Measurements from ENCODE around the gene DNAJC6. TPM values are rescaled to one million over a fixed set of nuclear protein-coding genes. Genes with fewer than 3 reads are reported as not detected.
A peak's percentile ranks its signal among the peaks of the same experiment; 100 is the strongest.

The DNAJC6 gene
- total and polyA plus RNA-seq, 2 donors from 2014 or later: 2.9 to 5.8 TPM

DNA sequence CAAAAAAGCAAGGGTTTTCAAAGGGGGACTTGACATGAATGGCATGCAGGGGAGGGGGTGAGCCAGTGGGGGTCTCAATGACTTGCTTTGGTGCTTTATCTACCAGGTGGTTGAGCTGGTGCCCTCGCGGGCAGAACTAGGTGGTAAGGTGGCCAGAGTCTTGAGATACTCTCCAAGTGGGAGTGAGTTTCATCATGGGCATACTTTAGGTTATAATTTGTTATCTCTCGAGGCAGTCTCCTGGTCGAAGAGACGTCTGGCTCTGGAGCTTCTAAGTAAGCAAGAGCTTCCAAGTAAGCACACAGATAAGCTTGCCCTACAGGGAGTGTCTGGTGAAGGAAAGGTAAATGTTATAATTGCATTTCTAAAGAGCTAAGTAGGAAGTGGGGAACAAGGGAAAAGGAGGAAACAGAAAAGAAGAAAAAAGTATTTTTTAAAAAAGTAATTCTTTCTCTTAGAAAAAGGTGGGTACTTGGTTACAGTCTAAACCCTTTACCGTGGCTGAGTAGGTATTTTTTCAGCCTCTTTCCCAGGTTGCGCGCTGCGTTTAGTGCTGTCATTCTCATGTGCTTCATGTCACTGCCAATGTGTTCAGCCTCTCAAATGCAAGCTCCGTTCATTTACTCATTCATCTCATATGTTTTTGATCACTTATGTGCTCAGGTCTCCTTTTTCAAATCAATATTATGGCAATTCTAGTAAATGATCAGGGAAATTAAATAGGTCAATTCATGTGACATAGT is 31.6 kb upstream of the DNAJC6 start:
- TF ChIP-seq, protein P1, sequence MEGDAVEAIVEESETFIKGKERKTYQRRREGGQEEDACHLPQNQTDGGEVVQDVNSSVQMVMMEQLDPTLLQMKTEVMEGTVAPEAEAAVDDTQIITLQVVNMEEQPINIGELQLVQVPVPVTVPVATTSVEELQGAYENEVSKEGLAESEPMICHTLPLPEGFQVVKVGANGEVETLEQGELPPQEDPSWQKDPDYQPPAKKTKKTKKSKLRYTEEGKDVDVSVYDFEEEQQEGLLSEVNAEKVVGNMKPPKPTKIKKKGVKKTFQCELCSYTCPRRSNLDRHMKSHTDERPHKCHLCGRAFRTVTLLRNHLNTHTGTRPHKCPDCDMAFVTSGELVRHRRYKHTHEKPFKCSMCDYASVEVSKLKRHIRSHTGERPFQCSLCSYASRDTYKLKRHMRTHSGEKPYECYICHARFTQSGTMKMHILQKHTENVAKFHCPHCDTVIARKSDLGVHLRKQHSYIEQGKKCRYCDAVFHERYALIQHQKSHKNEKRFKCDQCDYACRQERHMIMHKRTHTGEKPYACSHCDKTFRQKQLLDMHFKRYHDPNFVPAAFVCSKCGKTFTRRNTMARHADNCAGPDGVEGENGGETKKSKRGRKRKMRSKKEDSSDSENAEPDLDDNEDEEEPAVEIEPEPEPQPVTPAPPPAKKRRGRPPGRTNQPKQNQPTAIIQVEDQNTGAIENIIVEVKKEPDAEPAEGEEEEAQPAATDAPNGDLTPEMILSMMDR (IDR thresholded peaks at IDR 0.05; ENCODE audit: borderline replicate concordance, extremely low read depth, insufficient read depth): no peak
- H3K9me3 ChIP-seq (ENCODE audit: control insufficient read depth in 2 of 3, insufficient read depth in 1 of 3, low read length in 3 of 3): no peaks in the 10 kb centered on the region
- H3K27me3 ChIP-seq (ENCODE audit: control insufficient read depth, insufficient read depth, low read length): no peaks in the 10 kb centered on the region
- DNase-seq (no peak), FAIRE-seq (no peak)
- H3K4me3 ChIP-seq (ENCODE audit: low read length in 3 of 3): no peak overlapping the region
- H3K27ac ChIP-seq (ENCODE audit: low read depth in 2 of 2, low read length in 2 of 2): no peak overlapping the region
- intact Hi-C loops (cut with DNase I): no loop called here
- H3K9ac ChIP-seq (ENCODE audit: low read length in 3 of 3): no peak overlapping the region
- H3K36me3 ChIP-seq (ENCODE audit: control insufficient read depth in 2 of 3, insufficient read depth in 3 of 3, low read length in 3 of 3): no peaks in the 10 kb centered on the region
- H3K4me1 ChIP-seq (ENCODE audit: control insufficient read depth in 2 of 3, insufficient read depth in 2 of 3, low read depth in 1 of 3, low read length in 3 of 3): peaks cover 0 to 9% (median 4%) of the 10 kb centered on the region in 3 donors

DNA sequence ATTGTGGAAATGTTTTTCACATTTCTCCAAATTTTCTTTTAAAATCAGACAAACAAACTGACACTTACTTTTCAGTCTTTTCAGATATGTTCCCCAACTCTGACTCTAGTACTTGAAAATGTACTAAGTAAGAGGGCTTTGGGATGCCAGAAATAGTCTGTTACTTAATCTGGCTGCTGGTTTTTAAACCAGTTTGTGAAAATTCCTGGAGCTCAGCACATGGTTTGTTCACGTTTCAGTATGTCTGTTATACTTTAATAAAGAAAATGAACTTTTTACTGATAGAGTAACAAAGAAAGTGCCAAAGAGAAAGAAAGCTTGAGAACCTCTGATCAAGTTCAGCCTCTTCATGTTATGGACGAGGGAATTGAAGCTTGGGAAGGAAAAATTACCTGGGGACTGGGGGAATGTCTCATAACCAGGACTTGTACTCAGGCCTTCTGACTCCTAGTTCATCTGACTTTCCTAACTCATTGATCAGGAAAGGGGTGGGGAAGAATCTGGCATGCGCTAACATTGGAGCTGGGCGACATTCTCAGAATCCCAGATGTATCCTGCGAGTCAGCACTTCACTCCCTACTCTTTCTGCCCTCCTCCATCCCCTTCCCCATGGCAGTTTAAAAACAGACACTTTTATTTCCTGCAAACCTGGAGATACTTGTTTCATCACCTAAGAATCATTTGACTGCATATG is 30.8 kb upstream of the DNAJC6 start:
- Histone ChIP-seq H3K4me3 (ENCODE audit: low read length in 3 of 3) (no peak overlapping the region), H3K27me3 (ENCODE audit: control insufficient read depth, insufficient read depth, low read length) (no peaks in the 10 kb centered on the region), H3K36me3 (ENCODE audit: control insufficient read depth in 2 of 3, insufficient read depth in 3 of 3, low read length in 3 of 3) (no peaks in the 10 kb centered on the region), H3K4me1 (ENCODE audit: control insufficient read depth in 2 of 3, insufficient read depth in 2 of 3, low read depth in 1 of 3, low read length in 3 of 3) (peaks cover 0 to 9% (median 4%) of the 10 kb centered on the region in 3 donors), H3K9ac (ENCODE audit: low read length in 3 of 3) (no peak overlapping the region), H3K9me3 (ENCODE audit: control insufficient read depth in 2 of 3, insufficient read depth in 1 of 3, low read length in 3 of 3) (no peaks in the 10 kb centered on the region), H3K27ac (ENCODE audit: low read depth in 2 of 2, low read length in 2 of 2) (no peak overlapping the region)
- intact Hi-C loops (cut with DNase I): no loop called here
- TF ChIP-seq, protein P1 (IDR thresholded peaks at IDR 0.05; ENCODE audit: borderline replicate concordance, extremely low read depth, insufficient read depth): no peak
- FAIRE-seq: no peak
- DNase-seq: peak in 2 of 5 donors; percentile 34 to 43

DNA sequence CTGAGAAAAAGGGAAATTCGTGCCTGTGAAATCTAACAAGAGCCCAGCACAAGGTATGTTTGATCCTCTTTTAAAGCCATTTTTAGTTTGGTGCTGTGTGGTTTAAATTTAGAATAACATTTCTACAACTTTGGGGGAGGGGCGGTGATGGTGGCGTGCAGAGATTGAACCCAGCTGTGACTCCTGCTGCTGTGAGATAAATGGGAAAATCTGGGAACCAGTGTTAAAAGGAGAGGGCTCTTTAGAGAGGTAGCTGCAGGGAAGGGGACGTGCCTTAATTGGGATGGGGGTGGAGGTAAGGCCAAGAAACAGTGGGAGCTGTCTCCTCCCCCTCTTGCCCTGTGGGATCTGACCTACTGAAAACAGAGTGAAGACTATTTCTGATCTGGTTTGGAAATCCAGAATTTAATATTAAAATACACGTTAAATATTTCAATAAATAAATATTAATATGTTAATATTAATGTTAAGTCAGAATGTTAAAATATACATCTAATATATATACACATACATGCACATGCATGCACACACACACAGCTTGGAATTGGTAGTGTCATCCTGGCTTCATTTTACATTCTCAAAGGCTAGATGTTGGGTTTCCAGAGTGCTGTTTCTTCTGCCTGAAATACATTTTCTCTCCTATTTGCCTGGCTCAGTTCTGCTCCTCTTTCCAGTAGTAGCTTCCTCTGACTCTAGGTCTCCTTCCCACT is 30.1 kb upstream of the DNAJC6 start:
- intact Hi-C loops (cut with DNase I): no loop called here
- FAIRE-seq: no peak

More for the DNA sequence above, 30.1 kb upstream of the DNAJC6 start:
- DNase-seq: peak in 3 of 5 donors; percentile 39 to 58 (median 44)
- Histone ChIP-seq H3K4me1 (ENCODE audit: control insufficient read depth in 2 of 3, insufficient read depth in 2 of 3, low read depth in 1 of 3, low read length in 3 of 3) (peaks cover 0 to 9% (median 4%) of the 10 kb centered on the region in 3 donors), H3K27me3 (ENCODE audit: control insufficient read depth, insufficient read depth, low read length) (no peaks in the 10 kb centered on the region), H3K9ac (ENCODE audit: low read length in 3 of 3) (no peak overlapping the region), H3K9me3 (ENCODE audit: control insufficient read depth in 2 of 3, insufficient read depth in 1 of 3, low read length in 3 of 3) (no peaks in the 10 kb centered on the region), H3K4me3 (ENCODE audit: low read length in 3 of 3) (no peak overlapping the region), H3K27ac (ENCODE audit: low read depth in 2 of 2, low read length in 2 of 2) (no peak overlapping the region), H3K36me3 (ENCODE audit: control insufficient read depth in 2 of 3, insufficient read depth in 3 of 3, low read length in 3 of 3) (no peaks in the 10 kb centered on the region)
- TF ChIP-seq, protein P1 (IDR thresholded peaks at IDR 0.05; ENCODE audit: borderline replicate concordance, extremely low read depth, insufficient read depth): no peak
